Effector memory CD8-positive, alpha-beta T cell (primary cell): ENCODE results near the gene SP6.
A peak's percentile ranks its signal among the peaks of the same experiment; 100 is the strongest.

Experiments used
- ATAC-seq: fragments of 150-1000 bp; cut with Tn5 transposase; replicated peaks from 2 replicates; pipeline ENCODE4 v1.10.0; 2021; ENCODE audit warnings: mild to moderate bottlenecking, moderate library complexity
- DNase-seq, 3 experiments: peaks; one replicate each; pipeline ENCODE4 v3.0.0; 2021
- H3K27ac Mint-ChIP-seq, 2 donors: one replicate each; pipeline ENCODE4 v1.8.0; 2022; ENCODE audit warnings: mild to moderate bottlenecking in 2 of 2, mixed read lengths in 2 of 2, moderate library complexity in 2 of 2
- H3K27me3 Mint-ChIP-seq, 2 donors: one replicate each; pipeline ENCODE4 v1.8.0; 2022; ENCODE audit warnings: mixed read lengths in 2 of 2
- H3K36me3 Mint-ChIP-seq: one replicate; pipeline ENCODE4 v1.8.0; 2022; ENCODE audit warnings: mild to moderate bottlenecking, moderate library complexity, mixed read lengths; ENCODE audit not compliant: insufficient read depth
- H3K4me1 Mint-ChIP-seq, 2 donors: one replicate each; pipeline ENCODE4 v1.8.0; 2022; ENCODE audit warnings: low read depth in 2 of 2, mixed read lengths in 2 of 2
- H3K4me3 Mint-ChIP-seq, 2 donors: one replicate each; pipeline ENCODE4 v1.8.0; 2022; ENCODE audit warnings: mild to moderate bottlenecking in 2 of 2, mixed read lengths in 2 of 2, moderate library complexity in 2 of 2
- H3K9me3 Mint-ChIP-seq, 2 donors: one replicate each; pipeline ENCODE4 v1.8.0; 2022; ENCODE audit warnings: mixed read lengths in 2 of 2

SP6 gene

DNA sequence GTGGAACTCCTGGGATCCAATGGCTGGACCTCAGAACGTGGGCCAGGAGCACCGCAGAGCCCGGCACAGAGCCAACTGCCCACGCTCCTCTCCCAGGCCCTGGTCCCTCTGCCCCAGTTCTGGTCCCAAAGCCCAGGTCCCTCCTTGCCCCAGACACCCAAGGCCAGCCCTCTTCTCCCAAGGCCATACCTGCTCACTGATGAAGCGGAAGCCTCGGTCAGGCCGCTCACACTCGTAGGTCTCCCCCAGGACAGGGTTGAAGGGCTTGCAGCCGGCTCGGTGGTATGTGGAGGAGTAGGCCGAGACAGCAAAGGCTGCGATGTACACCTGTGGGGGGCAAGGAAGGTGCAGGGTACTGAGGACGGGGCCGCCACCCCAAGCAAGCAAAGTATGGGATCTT is 37.9 kb downstream of the SP6 start:
- Mint-ChIP-seq H3K9me3 (no peaks in the 10 kb centered on the region), H3K4me1 (peaks cover 29 to 35% of the 10 kb centered on the region in 2 donors), H3K27ac (peak overlapping the region; percentile 85 to 92), H3K36me3 (peaks cover 83% of the 10 kb centered on the region), H3K27me3 (no peaks in the 10 kb centered on the region), H3K4me3 (peak overlapping the region in 1 of 2 donors; percentile 25)
- ATAC-seq (no peak), DNase-seq (no peak)

DNA sequence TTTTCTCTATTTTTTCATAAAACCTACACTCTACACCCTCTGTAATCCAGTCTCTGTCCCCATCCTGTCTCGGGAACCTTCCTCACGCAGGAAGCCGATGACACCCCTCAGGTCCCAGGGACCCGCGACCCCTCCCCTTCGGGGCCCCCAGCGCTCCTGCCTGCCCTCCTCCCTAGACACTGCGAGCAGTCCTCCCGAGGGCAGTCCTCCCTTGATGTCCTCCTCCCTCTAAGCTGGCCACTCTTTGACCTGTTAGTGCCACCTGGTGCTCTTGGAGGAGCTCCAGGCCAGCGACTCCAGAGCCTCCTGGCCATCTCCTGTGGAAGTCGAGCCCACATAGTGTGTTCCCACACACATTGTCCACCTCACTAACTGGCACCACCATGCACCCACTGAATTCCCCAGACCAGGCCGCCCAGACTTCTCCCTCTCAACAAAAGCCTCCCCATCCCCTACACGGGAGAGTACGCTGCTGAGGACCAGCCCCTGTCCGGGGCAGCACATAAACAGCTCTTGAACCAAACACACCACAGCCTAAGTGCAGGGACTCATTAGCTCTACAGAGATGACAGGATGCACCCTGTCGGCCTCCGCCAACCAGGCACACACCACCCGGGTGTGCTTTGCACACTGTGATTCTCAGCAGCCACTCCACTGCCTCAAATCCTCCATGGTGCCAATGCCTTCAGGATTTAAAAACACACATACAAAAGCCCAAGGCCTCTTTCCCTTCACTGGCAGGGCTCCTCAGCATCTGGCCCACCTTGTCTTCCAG is 38.6 kb downstream of the SP6 start:
- Mint-ChIP-seq H3K4me3 (peak overlapping the region in 1 of 2 donors; percentile 46), H3K4me1 (peaks cover 29 to 37% of the 10 kb centered on the region in 2 donors), H3K36me3 (peaks cover 85% of the 10 kb centered on the region), H3K27me3 (no peaks in the 10 kb centered on the region), H3K27ac (peak overlapping the region; percentile 85 to 92), H3K9me3 (no peaks in the 10 kb centered on the region)
- no peak for ATAC-seq
- no peak for DNase-seq

GRCh38 chr17:47811709-47812108 is 39.3 kb downstream of the SP6 start:
- Mint-ChIP-seq H3K27ac (peak overlapping the region; percentile 85 to 92), H3K4me1 (peaks cover 29 to 38% of the 10 kb centered on the region in 2 donors), H3K27me3 (no peaks in the 10 kb centered on the region), H3K36me3 (peaks cover 84% of the 10 kb centered on the region), H3K4me3 (no peak overlapping the region), H3K9me3 (no peaks in the 10 kb centered on the region)
- no peak for DNase-seq
- no peak for ATAC-seq

- DNase-seq, result no peak
- Mint-ChIP-seq H3K9me3 (no peaks in the 10 kb centered on the region), H3K4me3 (no peak overlapping the region), H3K27ac (peak overlapping the region; percentile 85 to 92), H3K36me3 (peaks cover 84% of the 10 kb centered on the region), H3K27me3 (no peaks in the 10 kb centered on the region), H3K4me1 (peaks cover 29 to 38% of the 10 kb centered on the region in 2 donors)
- no peak for ATAC-seq
Observed at GRCh38 chr17:47810901-47811635, 39.9 kb downstream of the SP6 start.

DNA sequence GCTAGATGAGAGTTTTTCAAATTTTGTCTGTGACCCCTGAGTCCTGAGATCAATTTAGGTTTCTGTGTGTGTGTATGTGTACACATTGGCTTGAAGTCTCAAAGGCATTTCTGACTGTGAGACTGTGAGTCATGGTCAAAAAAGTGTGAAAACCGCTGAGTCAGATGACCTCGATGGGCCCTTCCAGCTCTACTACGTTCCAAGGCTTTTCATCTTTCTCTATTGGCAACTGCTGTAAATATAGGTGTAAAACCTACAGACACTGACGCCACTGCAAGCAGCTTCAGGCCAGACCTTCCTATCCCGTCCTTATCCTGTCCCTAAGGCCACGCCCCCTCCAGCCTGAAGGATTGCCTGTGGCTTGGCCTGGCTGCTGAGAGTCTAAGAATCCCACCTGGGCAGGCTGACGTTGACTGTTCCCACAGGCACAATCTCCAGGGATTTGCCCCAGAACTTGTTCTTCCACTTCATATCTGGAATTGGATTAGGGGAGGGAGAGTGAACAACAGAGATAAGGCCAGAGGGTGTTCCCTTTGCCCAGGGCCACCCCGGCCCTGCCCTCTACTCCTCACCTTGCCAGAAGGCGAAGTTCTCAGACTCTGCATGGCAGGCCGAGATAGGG is 40.7 kb downstream of the SP6 start:
- Mint-ChIP-seq H3K27me3 (no peaks in the 10 kb centered on the region), H3K9me3 (no peaks in the 10 kb centered on the region), H3K4me3 (no peak overlapping the region), H3K27ac (peak overlapping the region; percentile 85 to 92), H3K4me1 (peaks cover 29 to 38% of the 10 kb centered on the region in 2 donors), H3K36me3 (peaks cover 85% of the 10 kb centered on the region)
- DNase-seq (peak; percentile 35 to 39 (median 38)), ATAC-seq (peak; percentile 88)

GRCh38 chr17:47808830-47809480 is 42.0 kb downstream of the SP6 start:
- Mint-ChIP-seq H3K4me3 (no peak overlapping the region), H3K9me3 (no peaks in the 10 kb centered on the region), H3K36me3 (peaks cover 73% of the 10 kb centered on the region), H3K27ac (peak overlapping the region in 1 of 2 donors; percentile 85), H3K4me1 (peaks cover 29 to 38% of the 10 kb centered on the region in 2 donors), H3K27me3 (no peaks in the 10 kb centered on the region)
- ATAC-seq (no peak), DNase-seq (no peak)

- Mint-ChIP-seq H3K4me1 (peaks cover 29 to 38% of the 10 kb centered on the region in 2 donors), H3K27ac (peak overlapping the region; percentile 85), H3K9me3 (no peaks in the 10 kb centered on the region), H3K36me3 (peaks cover 69% of the 10 kb centered on the region), H3K4me3 (peak overlapping the region in 1 of 2 donors; percentile 6), H3K27me3 (no peaks in the 10 kb centered on the region)
- no peak for ATAC-seq
- DNase-seq, result no peak
Observed at GRCh38 chr17:47808036-47808829, 42.7 kb downstream of the SP6 start.

- Mint-ChIP-seq H3K36me3 (peaks cover 61% of the 10 kb centered on the region), H3K9me3 (no peaks in the 10 kb centered on the region), H3K27ac (peak overlapping the region; percentile 85), H3K4me1 (peaks cover 21 to 32% of the 10 kb centered on the region in 2 donors), H3K4me3 (no peak overlapping the region), H3K27me3 (no peaks in the 10 kb centered on the region)
- ATAC-seq (no peak), DNase-seq (no peak)
Observed at GRCh38 chr17:47807421-47807820, 43.5 kb downstream of the SP6 start.

GRCh38 chr17:47806913-47807255 is 44.1 kb downstream of the SP6 start:
- Mint-ChIP-seq H3K36me3 (peaks cover 56% of the 10 kb centered on the region), H3K4me1 (peaks cover 19 to 29% of the 10 kb centered on the region in 2 donors), H3K4me3 (no peak overlapping the region), H3K9me3 (no peaks in the 10 kb centered on the region), H3K27ac (peak overlapping the region; percentile 85), H3K27me3 (no peaks in the 10 kb centered on the region)
- ATAC-seq (no peak), DNase-seq (no peak)

- H3K4me3 Mint-ChIP-seq, result no peak overlapping the region
- no peak for ATAC-seq
- no peaks in the 10 kb centered on the region for H3K9me3 Mint-ChIP-seq
- H3K27me3 Mint-ChIP-seq, result no peaks in the 10 kb centered on the region
- peaks cover 13 to 23% of the 10 kb centered on the region in 2 donors for H3K4me1 Mint-ChIP-seq
- DNase-seq, result no peak
- peak overlapping the region; percentile 85 for H3K27ac Mint-ChIP-seq
- peaks cover 52% of the 10 kb centered on the region for H3K36me3 Mint-ChIP-seq
Observed at GRCh38 chr17:47806026-47806912, 44.7 kb downstream of the SP6 start.

DNA sequence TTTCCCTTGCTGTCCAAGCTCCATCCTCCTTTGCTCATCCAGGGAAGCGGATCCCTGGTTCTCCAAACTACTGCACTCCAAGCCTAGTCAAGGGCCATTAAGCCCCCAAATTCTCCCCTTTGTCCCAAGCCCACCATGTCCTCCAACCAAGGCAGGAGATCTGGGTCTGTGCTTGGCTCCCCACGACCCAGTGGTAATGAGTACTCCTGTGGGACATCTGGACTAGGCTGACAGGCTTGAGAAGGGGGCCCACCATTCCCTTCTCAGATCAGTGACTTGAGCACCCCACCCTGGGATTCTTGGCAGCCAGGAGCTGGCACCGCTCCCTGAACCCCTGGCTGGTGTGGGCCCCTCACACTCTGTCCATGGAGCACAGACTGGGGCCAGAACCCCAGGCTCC is 46.5 kb downstream of the SP6 start:
- H3K4me1 Mint-ChIP-seq, result peaks cover 2 to 7% of the 10 kb centered on the region in 2 donors
- H3K4me3 Mint-ChIP-seq, result no peak overlapping the region
- DNase-seq (no peak), ATAC-seq (no peak)
- peak overlapping the region; percentile 29 to 45 for H3K27ac Mint-ChIP-seq
- no peaks in the 10 kb centered on the region for H3K27me3 Mint-ChIP-seq
- no peaks in the 10 kb centered on the region for H3K9me3 Mint-ChIP-seq
- H3K36me3 Mint-ChIP-seq, result peaks cover 38% of the 10 kb centered on the region

- Mint-ChIP-seq H3K36me3 (peaks cover 31% of the 10 kb centered on the region), H3K4me3 (no peak overlapping the region), H3K27me3 (no peaks in the 10 kb centered on the region), H3K27ac (no peak overlapping the region), H3K9me3 (no peaks in the 10 kb centered on the region), H3K4me1 (peaks cover 2 to 7% of the 10 kb centered on the region in 2 donors)
- no peak for DNase-seq
- ATAC-seq, result no peak
Observed at GRCh38 chr17:47803751-47804150, 47.2 kb downstream of the SP6 start.
